ENCODE measurements around the gene SLC6A19.

SLC6A19 gene

DNA sequence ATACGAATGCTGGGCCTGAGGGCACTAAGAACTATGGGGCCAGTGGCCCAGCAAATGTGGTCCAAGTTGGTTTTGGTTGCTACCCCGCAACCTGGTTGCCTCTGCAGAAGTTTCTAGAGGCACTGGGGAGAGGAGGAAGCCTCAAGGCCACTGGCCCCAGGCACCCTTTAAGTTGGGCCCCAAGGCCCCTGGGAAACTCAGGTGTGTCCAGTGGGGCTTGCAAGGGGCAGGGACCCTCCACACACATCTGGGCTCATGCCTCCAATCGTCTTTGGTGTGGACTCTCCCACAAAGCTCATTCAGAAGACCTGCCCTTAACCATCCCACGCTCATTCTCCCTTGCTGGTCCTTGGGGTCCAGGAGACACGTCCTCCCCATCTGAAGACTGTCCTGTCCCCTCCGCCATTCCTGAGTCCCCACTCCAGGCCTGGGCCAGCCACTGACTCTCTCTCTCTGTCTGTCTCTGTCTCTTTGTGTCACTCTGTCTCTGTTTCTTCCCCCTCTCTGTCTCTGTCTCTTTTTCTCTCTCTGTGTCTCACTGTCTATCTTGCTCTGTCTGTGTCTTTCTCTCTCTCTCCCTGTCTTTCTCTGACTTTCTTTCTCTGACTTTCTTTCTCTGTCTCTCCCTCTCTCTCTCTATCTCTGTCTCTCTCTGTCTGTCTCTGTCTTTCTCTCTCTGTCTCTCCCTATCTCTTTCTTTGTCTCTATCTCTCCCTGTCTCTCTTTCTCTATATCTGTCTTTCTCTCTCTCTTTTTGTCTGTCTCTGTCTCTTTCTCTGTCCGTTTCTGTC, 3.3 kb upstream of the SLC6A19 start:
- Histone ChIP-seq H3K9me3 (ENCODE audit: severe bottlenecking) (no peaks in the 10 kb centered on the region), H3K4me3 (ENCODE audit: low read depth, low read length) (no peak overlapping the region), H3K36me3 (no peaks in the 10 kb centered on the region), H3K27ac (no peak overlapping the region), H3K27me3 (ENCODE audit: insufficient read depth, low read depth, severe bottlenecking) (no peaks in the 10 kb centered on the region)
- no peak for DNase-seq
- TF ChIP-seq, protein P1, sequence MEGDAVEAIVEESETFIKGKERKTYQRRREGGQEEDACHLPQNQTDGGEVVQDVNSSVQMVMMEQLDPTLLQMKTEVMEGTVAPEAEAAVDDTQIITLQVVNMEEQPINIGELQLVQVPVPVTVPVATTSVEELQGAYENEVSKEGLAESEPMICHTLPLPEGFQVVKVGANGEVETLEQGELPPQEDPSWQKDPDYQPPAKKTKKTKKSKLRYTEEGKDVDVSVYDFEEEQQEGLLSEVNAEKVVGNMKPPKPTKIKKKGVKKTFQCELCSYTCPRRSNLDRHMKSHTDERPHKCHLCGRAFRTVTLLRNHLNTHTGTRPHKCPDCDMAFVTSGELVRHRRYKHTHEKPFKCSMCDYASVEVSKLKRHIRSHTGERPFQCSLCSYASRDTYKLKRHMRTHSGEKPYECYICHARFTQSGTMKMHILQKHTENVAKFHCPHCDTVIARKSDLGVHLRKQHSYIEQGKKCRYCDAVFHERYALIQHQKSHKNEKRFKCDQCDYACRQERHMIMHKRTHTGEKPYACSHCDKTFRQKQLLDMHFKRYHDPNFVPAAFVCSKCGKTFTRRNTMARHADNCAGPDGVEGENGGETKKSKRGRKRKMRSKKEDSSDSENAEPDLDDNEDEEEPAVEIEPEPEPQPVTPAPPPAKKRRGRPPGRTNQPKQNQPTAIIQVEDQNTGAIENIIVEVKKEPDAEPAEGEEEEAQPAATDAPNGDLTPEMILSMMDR (IDR thresholded peaks at IDR 0.05; ENCODE audit: low read depth, low read length), result no peak

DNA sequence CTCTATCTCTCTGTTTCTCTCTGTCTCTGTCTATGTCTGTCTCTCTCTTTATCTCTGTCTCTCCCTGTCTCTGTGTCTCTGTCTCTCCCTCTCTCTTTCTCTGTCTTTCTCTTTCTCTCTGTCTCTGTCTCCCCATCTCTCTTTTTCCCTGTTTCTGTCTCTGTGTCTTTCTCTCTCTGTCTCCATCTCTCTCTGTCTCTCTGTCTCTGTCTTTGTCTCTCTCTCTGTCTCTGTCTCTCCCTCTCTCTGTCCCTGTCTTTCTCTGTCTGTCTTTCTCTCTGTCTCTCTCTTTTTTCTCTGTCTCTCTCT, 2.1 kb upstream of the SLC6A19 start:
- DNase-seq, result no peak
- Histone ChIP-seq H3K9me3 (ENCODE audit: severe bottlenecking) (no peaks in the 10 kb centered on the region), H3K27ac (no peak overlapping the region), H3K4me3 (ENCODE audit: low read depth, low read length) (no peak overlapping the region), H3K36me3 (no peaks in the 10 kb centered on the region), H3K27me3 (ENCODE audit: insufficient read depth, low read depth, severe bottlenecking) (no peaks in the 10 kb centered on the region)
- TF ChIP-seq, protein P1 (IDR thresholded peaks at IDR 0.05; ENCODE audit: low read depth, low read length), result no peak

DNA sequence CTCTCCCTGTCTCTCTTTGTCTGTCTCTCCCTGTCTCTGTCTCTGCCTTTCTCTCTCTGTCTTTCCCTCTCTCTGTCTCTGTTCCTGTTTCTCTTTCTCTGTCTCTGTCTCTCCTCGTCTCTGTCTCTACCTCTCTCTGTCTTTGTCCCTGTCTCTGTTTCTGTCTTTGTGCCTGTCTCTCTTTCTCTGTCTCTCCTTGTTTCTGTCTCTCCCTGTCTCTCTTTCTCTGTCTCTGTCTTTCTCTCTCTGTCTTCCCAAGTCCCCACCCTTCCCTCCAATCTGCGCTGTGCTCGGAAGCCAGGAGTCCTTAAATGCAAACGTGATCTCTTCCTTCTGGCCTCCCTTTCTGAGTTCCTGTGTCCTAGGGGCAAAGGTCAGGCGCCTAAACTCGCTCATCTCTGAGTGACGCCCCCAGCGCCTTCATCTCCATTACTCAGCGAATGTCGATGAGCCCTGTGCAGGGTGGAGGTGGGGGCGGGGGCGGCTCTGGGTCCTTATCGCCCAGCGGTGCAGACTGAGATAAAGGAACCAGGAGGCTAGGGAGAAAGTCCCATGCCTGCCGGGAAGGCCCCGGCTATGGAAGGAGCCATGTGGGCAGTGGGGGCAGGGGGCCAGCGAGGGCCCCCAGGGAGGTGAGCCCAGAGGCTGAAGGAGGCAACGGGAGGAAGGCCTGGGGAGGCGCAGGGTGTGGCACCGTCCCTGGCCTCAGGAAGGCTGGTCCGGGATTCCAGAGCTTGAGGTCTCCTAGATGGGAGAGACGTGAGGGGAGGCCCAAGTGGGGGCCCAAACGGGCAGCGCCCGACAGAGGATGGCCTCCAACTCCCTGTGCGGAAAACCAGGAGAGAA, 1.5 kb upstream of the SLC6A19 start:
- Histone ChIP-seq H3K9me3 (ENCODE audit: severe bottlenecking) (no peaks in the 10 kb centered on the region), H3K27me3 (ENCODE audit: insufficient read depth, low read depth, severe bottlenecking) (no peaks in the 10 kb centered on the region), H3K36me3 (no peaks in the 10 kb centered on the region), H3K4me3 (ENCODE audit: low read depth, low read length) (no peak overlapping the region), H3K27ac (no peak overlapping the region)
- TF ChIP-seq, protein P1 (IDR thresholded peaks at IDR 0.05; ENCODE audit: low read depth, low read length), result no peak
- DNase-seq, result no peak

DNA sequence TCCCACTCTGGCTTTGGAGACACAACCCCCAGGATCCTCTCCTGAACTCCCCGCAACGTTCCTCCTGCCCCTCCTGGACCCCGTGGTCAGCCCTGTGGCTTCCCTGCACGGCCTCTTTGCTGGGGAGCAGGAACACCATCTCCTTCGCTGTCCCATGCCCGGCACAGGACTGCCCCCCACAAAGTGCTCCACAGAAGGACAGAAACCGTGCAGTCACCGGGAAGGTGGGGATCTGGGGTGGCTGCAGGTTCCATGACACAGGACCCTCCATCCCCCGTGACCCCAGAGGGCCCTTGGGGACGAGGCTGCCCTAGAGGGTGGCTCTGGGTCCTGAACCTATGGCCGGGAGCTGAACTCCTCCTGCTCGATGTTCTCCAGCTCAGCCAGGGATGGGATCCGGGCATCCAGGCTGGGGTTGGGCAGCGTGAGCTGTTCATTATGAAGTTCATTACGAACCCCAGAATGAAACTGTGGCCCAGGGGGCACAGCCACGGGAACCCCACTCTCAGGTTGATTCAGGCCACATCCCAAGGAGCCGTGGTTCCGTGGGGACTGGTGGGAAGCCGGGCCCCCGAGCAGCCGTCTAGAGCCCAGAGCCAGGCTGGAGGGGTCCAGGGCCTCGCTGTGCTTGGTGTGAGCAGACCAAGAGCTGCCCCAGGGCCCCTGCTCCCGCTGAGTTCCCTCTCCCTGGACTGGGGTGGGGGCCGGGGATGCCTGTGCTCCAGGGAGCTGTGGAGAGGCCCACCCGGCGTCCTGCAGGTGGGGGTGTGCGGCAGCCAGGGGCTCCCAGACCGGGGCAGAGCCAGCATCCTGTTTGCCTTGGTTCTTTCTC, 684 bp upstream of the SLC6A19 start:
- no peak overlapping the region for H3K27ac ChIP-seq
- TF ChIP-seq, protein P1 (IDR thresholded peaks at IDR 0.05; ENCODE audit: low read depth, low read length), result no peak
- H3K36me3 ChIP-seq, result no peaks in the 10 kb centered on the region
- H3K27me3 ChIP-seq (ENCODE audit: insufficient read depth, low read depth, severe bottlenecking), result no peaks in the 10 kb centered on the region
- no peaks in the 10 kb centered on the region for H3K9me3 ChIP-seq (ENCODE audit: severe bottlenecking)
- DNase-seq, result no peak
- no peak overlapping the region for H3K4me3 ChIP-seq (ENCODE audit: low read depth, low read length)

DNA sequence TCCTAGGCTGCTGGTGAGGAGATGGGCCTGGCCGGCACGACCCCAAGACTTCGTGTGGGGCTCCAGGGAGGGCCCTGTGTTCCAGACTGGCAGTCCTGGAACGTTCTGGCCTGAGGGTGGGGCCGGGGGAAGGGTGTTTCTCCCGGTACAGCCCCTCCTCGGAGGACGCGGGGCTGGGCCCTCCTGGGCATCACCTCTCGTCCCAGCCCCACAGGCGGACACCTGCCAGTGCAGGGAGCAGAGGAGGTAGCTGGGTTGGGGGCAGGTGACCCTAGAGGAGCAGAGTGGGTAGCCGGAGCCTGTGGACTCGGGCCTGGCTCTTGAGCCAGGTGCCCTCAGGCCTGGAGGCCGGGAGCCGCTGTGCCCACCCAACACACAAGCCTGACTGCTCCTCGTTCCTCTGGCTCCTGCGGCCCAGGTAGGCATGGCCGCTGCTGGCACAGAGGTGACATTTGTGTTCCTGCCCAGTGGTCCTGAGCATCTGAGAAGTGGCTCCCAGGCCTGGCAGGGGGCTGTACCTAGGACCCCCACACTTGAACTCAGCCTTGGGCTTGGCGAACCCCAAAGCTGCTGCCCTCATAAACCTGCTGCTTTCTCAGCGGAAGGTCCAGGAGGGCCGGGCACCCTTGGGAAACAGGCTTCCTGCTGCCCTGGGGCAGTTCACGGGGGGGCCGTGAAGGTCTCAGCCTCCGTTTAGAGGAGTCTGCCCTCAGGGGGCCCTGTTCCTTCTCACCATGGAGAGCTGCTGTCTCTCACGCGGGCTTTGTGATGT, 817 bp downstream of the SLC6A19 start:
- H3K9me3 ChIP-seq (ENCODE audit: severe bottlenecking), result no peaks in the 10 kb centered on the region
- no peaks in the 10 kb centered on the region for H3K36me3 ChIP-seq
- H3K4me3 ChIP-seq (ENCODE audit: low read depth, low read length), result no peak overlapping the region
- H3K27me3 ChIP-seq (ENCODE audit: insufficient read depth, low read depth, severe bottlenecking), result no peaks in the 10 kb centered on the region
- H3K27ac ChIP-seq, result no peak overlapping the region
- TF ChIP-seq, protein P1 (IDR thresholded peaks at IDR 0.05; ENCODE audit: low read depth, low read length), result no peak
- DNase-seq, result no peak

All from WERI-Rb-1 (cell line).